Measurements from ENCODE around the gene MCU. TPM values are rescaled to one million over a fixed set of nuclear protein-coding genes. Genes with fewer than 3 reads are reported as not detected.

Gene MCU
- total and polyA plus RNA-seq, 2 of the 8 experiments (the other 6 are each of a cell fraction or from before 2014, with no cell fraction given) = 51.6 to 62.2 TPM

DNA sequence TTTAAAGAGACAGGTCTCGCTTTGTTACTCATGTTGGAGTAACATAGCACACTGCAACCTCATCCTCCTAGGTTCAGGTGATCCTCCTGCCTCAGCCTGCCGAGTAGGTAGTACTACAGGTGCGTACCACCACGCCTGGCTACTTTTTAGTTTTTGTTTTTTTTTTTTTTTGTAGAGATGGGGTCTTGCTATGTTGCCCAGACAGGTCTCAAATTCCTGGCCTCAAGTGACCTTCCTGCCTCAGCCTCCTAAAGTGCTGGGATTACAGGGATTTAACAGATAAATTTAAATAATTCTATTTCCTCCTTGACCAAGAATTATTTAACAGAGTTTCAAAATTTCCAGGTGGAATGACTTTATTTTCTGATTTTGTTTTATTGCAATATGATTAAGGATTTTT is 104.6 kb downstream of the MCU start (continued):
- TF ChIP-seq E2F6 (IDR thresholded peaks at IDR 0.05) (no peak), RFX5 (IDR thresholded peaks at IDR 0.05; ENCODE audit: borderline replicate concordance, low read depth, low read length) (no peak), SP2 (IDR thresholded peaks at IDR 0.05; ENCODE audit: low read length) (no peak), NRF1 (IDR thresholded peaks at IDR 0.05; ENCODE audit: low read depth, low read length) (no peak), RAD21 (IDR thresholded peaks at IDR 0.05 in 1 of 2, conservative IDR thresholded peaks at IDR 0.05 in 1 of 2; ENCODE audit: low read depth in 2 of 2, low read length in 2 of 2) (no peak)
